Inferior parietal cortex (tissue), 1 donor: ENCODE measurements around the gene DNAJB8.

Source experiments
- DNase-seq: peaks from one replicate; pipeline ENCODE4 v3.0.0-alpha.2; 2016; ENCODE audit errors: extremely low spot score

Gene DNAJB8

DNA sequence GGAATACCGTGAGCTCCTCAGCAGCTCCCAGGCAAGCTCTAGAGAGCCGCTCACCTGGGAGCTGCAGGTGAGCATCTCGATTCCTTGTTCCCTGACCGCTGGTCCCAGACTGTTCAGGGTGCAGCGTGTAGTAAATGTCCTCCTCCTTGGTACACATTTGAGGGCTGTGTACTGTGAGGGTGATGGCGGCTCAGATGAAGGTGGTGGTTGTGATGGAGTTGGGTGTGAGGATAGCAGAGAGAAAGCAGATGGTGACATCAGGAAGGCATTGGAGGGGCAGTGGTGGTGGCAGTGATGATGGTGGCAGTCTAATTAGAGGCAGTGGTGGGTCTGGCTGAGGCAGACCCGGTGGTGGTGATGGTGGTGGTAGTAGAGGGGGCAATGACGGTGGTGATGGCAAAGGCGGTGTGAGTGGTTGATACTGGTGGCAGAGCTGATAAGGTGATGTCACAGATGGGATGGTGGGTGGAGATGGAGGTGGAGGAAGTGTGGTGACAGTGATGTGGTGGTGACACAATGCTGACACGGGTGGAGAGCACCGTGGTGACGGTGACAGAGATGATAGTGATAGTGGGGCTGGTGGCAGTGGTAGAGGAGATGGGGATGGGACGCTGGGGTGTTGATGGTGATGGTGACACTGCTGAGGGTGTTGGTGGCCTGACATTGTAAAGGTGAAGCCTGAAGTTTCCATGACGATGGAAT lies at the start of gene DNAJB8:
TSS of gene DNAJB8 (minus strand) at position 51 of the 702 bp plus-strand sequence. CDS start 3,645 bp downstream, outside the sequence.
- DNase-seq = no peak

DNA sequence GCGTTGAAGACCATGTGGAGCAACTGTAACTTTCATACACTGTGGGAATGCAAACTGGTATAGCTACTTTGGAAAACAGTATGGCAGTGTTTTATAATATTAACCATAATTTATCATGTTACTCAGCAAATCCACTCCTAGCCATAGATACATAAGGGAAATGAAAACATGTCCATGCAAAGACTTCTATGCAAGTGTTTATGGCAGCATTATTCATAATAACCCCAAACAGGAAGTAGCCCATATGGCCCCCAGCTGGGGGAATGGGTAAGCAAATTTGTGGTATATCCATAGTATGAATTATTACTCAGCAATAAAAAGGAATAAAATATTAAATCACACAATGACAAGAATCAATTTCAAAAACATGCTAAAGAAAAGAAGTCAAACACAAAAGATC lies 49.3 kb upstream of the DNAJB8 start:
- DNase-seq = no peak

DNA sequence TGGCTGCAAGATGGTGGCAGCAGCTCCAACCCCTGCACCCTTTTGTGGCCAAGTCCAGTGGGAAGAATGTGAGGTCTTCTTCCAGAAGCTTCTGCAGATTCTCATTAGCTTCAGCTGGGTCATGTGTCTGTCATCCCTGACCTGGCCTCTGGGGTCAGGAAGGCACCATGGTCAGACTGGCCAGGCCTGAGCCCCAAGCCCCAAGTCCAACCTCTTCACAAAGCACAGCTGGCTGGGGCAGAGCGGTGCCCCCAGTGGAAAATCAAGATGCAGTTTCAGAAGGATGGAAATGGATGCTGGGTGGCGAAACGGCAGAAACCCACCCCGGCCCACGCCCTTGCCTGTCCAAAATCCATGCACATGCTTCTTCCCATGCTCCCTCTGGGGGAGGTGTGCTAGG lies 42.2 kb upstream of the DNAJB8 start:
- DNase-seq = no peak

DNA sequence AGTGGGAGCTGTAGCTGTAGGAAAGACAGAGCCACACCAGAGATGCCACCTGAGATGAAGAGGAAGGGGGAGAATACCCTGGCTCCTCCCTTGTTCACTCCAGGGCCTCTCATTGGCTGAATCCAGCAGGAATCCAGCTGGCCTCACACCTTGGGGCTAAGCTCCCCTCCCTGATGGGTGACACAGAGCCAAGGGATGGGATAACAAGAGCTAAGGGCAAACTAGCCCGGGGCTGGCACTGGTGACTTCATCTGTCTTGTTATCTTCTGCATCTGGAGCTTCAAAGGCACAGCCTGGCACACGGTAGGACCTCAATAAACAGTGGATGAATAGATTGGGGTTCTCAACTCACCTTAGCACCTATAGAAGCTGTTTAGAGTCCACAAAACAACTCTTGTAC lies 40.1 kb upstream of the DNAJB8 start:
- DNase-seq = no peak

DNA sequence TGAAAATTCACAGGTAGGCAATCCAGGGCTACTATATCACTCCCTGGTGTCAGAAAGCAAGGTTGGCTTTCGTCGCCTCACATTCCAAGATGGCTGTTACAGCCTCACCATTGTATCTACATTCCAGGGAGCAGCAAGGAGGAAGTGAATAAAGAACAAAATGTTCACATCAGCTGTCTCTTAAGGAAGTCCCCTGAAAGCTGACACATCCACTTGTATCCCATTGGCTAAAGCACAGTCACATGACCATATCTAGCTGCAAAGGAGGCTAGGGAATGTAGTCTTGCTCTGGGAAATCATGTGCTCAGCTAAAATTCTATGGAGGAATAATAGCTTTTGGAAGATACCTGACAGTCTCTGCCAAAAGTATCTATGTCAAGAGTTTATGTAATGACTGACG lies 39.1 kb upstream of the DNAJB8 start:
- no peak for DNase-seq

GRCh38 chr3:128504963-128505730 lies 38.5 kb upstream of the DNAJB8 start:
- DNase-seq = no peak

DNA sequence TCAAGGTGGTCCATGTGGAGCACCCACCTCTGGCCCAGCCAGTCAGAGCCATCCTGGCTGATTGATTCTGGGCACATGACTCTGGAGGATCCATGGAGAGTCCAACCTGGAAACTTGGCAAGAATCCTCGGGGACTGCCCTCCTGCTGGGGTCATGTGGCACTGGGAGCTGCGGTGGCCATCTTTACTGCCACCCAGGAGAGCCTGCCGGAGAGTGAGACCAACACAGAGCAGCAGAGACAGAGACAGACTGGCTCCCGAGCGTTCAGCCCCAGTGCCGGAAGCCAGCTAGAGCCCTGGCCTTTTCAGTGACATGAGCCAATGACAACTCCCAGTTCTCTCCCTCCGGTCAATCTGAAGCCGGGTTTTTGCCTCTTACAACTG lies 37.8 kb upstream of the DNAJB8 start:
- no peak for DNase-seq

DNA sequence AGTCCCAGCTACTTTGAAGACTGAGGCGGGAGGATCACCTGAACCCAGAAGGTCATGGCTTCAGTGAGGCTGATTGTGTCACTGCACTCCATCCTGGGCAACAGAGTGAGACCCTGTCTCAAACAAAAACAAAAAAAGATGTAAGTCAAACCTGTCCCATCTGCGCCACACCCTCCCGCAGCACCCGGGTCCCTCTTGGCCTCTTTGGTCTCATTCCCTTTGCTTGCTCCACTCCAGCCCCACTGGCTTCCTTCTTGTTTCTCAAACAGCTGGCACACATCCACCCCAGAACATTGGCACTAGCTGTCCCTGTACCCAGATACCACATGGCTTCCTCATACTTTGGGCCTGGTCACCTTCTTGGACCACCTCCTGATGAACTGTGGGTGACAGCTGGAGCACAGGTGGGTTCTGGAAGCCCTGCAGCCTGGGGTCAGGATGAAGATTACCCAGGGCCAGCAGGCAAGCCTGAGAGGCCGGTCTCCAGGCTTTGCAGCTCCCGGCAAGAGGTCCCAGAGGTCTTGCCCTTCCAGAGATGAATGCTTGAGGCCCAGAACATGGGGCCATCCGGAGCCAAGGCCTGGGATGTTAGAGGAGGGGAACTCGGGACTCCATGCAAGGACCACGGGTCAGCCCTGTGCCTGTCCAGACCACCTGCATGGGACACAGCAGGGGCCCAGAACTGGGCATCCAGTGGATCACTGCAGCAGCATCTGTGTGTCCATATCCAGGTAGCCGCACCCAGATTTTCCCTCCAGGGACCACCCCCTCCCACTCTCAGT lies 37.3 kb upstream of the DNAJB8 start:
- DNase-seq = no peak

GRCh38 chr3:128503164-128503651 lies 36.5 kb upstream of the DNAJB8 start:
- DNase-seq = no peak

DNA sequence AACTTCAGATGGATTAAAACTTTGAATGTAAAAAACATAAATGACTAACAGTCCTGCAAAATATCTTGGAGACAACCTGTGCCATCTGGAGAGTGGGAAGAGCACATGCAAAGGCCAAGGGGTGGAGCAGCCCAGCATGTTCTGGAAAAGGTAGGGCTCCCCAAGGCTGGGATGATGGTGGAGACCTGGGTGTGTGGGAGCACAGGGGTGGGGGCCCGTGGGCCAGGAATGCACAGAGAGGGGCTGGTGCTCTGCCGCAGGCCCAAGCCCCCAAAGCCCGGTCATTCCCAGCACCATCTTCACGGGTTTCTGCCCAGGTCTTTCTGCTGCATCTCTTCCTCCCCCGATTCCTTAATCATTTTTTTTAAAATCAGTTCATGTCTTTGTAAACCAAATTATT lies 36.0 kb upstream of the DNAJB8 start:
- no peak for DNase-seq

- no peak for DNase-seq
These were observed 34.7 kb upstream of the DNAJB8 start for GRCh38 chr3:128501431-128501830.

DNA sequence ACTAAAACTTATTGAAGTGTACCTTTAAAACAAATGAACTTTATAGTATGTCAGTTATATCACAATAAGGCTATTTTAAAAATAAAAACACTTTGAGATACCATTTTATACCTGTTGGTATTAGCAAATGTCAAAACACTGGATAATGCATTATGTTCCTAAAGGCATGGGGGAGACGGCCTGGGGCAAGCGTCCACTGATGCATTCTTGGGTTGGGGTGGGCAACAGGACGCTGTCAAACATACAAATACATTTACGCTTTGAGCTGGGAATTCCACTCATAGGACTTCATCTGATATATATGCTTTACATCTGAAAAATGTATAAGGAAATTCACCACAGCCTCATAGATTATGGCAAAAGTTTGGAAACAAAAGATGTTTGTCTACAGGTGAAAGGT lies 33.9 kb upstream of the DNAJB8 start:
- DNase-seq = no peak

DNA sequence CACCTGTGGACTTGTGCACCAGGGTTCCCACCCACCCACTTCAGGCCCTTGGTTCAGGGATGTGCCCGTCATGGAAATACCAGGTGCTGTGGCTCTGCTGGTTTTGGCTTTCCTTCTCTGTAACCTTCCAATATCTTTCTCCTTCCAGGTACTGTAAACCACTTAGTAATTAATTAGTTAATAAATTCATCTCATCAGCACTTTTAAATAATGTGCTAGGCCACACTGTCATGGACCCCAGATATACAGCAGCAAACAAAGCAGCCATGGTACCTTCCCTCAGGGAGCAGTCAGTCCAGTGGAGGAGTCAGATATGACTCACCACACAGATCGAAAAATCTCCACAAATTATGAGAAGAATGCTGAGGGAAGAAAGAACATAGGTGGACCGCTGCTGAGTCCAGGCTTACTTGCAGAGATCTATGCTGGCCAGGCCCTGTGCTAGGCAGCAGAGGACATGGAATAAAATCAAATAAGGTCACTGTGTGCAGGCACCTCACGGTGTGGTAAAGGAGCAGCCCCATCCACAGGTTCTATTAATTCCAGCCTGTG lies 33.1 kb upstream of the DNAJB8 start:
- DNase-seq = no peak

DNA sequence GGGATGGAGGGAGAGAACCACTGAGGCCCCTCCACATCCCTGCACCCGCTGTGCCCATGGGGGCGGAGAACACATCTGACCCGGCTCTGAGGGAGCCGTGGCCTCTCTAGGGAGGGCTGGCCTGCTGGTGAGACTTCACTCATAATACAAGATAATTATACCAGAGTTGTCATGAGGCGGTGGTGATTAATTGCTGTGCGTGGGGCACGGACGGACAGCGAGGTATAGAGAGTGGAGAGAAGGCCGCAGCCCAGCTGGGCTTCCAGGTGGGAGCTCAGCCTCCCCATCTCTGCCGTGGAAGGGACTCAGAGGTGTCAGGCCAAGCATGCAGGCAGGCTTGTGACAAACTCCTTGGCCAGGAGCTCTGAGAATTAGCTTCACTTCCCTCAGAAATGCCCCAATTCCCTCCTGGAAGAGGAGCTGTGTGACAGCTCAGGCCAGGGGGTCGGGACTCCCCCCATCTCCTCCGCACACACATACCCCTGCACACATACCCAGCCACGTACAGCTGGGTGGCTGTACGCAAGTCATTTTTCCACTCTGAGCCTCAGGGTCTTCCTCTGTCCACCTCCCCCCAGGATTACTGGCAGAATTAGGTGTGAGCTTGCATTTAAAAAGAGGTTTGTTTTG lies 32.3 kb upstream of the DNAJB8 start:
- DNase-seq = no peak

GRCh38 chr3:128498127-128498626 lies 31.5 kb upstream of the DNAJB8 start:
- no peak for DNase-seq

GRCh38 chr3:128497305-128498126 lies 30.8 kb upstream of the DNAJB8 start:
- peak; percentile 74 for DNase-seq

DNA sequence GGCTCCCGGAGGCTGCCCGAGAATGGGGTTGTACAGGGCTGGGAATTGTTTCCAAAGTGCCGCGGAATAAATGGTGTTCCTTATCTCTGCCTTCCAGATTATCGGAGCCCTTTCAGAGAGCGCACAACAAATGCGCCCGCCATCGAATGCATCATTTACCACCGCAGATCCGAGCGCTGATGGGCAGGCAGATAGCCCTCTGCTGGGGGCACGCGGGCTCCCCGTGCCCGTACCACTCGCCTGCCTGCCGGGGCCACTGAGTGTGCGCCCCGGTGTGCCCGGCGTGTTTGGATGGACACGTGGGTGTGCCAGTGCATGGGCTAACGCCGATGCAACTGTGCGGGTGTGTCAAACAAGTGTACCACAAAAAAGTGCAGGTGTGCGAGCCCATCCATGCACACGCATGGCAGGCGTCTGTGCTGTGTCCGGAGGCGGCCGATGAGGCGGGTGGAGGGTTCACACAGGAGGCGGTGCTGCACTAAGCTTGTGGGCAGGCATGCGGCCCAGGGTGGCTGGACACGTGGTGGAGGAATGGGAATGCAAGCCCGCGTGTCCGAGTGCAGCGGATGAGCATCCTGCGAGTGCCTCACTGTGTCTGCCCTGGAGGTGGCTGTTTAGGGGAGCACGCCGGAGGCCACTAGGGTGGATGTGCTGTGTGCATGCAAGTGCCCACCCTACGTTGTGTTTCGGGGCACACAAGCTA lies 30.1 kb upstream of the DNAJB8 start:
- no peak for DNase-seq

GRCh38 chr3:128496019-128496601 lies 29.4 kb upstream of the DNAJB8 start:
- no peak for DNase-seq

GRCh38 chr3:128495435-128495970 lies 28.8 kb upstream of the DNAJB8 start:
- DNase-seq = no peak

DNA sequence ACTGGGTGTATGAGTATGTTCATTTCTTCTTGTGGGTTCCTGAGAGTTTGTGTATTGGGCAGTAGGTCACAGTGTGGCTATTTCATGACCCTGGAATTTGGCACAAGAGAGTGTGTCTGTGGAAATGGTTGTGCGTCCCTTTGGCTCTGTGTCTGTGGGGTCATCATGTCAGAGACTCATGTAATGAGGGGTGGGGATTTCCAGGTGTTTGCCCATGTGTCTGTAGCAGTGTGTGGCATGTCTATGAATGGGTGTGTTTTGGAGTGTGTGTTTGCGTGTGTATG lies 27.6 kb upstream of the DNAJB8 start:
- no peak for DNase-seq
